Activated CD4-positive, alpha-beta T cell treated with anti-CD3 and anti-CD28 coated beads for 36 hours (primary cell): ENCODE data around the gene USP46. TPM values are rescaled to one million over a fixed set of nuclear protein-coding genes. Genes with fewer than 3 reads are reported as not detected.

Experiments used
- ATAC-seq: fragments of 200-7000 bp; cut with Tn5 transposase; one replicate; pipeline ENCODE4 v1.10.0; 2021; ENCODE audit warnings: mild to moderate bottlenecking, moderate library complexity
- CTCF ChIA-PET: fragments of 350-600 bp; sonication (Branson Sonifier 250); formaldehyde crosslinking; loops from one replicate; lab custom pipeline; 2021; ENCODE audit warnings: antibody characterized with exemption; lab: Charles Lee
- POLR2A ChIA-PET: fragments of 350-600 bp; sonication (Branson Sonifier 250); formaldehyde crosslinking; loops from one replicate; lab custom pipeline; 2021; ENCODE audit warnings: antibody characterized with exemption, inconsistent platforms; lab: Charles Lee
- DNase-seq: peaks from one replicate; pipeline ENCODE4 v3.0.0-alpha.2; 2020
- H3K27ac Mint-ChIP-seq: one replicate; pipeline ENCODE4 v1.8.0; 2021; ENCODE audit warnings: mixed read lengths
- H3K27me3 Mint-ChIP-seq: one replicate; pipeline ENCODE4 v1.8.0; 2021; ENCODE audit warnings: mixed read lengths
- H3K36me3 Mint-ChIP-seq: one replicate; pipeline ENCODE4 v1.8.0; 2021; ENCODE audit warnings: low read depth, mixed read lengths
- H3K4me1 Mint-ChIP-seq: one replicate; pipeline ENCODE4 v1.8.0; 2021; ENCODE audit warnings: mixed read lengths
- H3K4me3 Mint-ChIP-seq: one replicate; pipeline ENCODE4 v1.8.0; 2021; ENCODE audit warnings: mild to moderate bottlenecking, moderate library complexity, mixed read lengths
- H3K9me3 Mint-ChIP-seq: one replicate; pipeline ENCODE4 v1.8.0; 2021; ENCODE audit warnings: low read depth, mixed read lengths
- intact Hi-C, 2 experiments: fragments of 100-400 bp; cut with DNase I in 1 of 2; cut with micrococcal nuclease in 1 of 2; formaldehyde crosslinking; loops; one replicate each; pipeline versions ENCODE4 v1.14.2 to v1.15.1; 2022 to 2024; cut with DNase I, micrococcal nuclease
- total RNA-seq, 2 experiments: library from RNA; stranded (reverse); gene quantifications; one replicate each; pipeline ENCODE4 v1.2.3, GENCODE V29; 2021

USP46 gene
- total RNA-seq, 2 experiments from 2014 or later: 4.3 to 5.4 TPM

DNA sequence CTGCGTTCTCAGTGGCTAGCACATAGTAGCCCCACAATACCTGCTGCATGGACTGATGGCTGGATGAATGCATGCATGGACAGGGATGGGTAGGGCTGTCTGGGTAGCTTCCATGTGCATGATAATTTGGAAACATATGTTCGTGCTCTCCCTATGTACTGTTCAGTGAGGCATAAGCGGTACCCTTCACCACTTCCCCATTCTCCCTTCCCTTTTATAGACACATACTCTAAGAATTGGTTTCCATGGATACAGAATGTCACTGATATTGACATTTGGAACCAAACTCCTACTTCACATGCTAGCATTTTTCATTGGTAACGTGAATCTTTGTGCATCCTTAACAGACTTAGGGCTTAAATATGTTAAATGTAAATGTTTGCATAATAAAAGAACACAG, 20.4 kb downstream of the USP46 start:
- no peaks in the 10 kb centered on the region for H3K27me3 Mint-ChIP-seq
- POLR2A ChIA-PET: no interaction called here
- H3K36me3 Mint-ChIP-seq: no peaks in the 10 kb centered on the region
- DNase-seq (no peak), ATAC-seq (no peak)
- no peak overlapping the region for H3K27ac Mint-ChIP-seq
- intact Hi-C loops: no loop called here
- CTCF ChIA-PET: no interaction called here
- no peaks in the 10 kb centered on the region for H3K9me3 Mint-ChIP-seq
- no peak overlapping the region for H3K4me3 Mint-ChIP-seq
- H3K4me1 Mint-ChIP-seq: peaks cover 24% of the 10 kb centered on the region

DNA sequence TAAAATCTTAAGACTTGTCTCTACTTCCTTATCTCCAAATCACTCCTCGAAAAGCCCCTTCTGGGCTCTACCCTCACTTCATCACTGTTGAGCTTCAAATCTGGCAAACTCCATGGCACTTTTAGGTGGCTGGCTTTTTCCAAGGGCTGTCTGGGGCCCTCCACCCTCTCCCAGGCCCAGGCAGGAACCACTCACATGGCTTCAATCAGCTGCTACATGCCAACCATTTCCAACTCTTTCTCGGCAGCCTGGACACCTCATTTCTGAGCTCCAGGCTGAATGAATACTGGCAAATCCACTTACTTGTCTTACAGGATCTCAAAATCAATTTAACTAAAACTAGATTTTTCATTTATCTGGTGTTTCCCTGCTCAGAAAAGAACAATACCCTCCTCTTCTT, 22.0 kb downstream of the USP46 start:
- Mint-ChIP-seq H3K4me1 (peaks cover 17% of the 10 kb centered on the region), H3K27me3 (no peaks in the 10 kb centered on the region), H3K4me3 (no peak overlapping the region), H3K27ac (no peak overlapping the region), H3K9me3 (no peaks in the 10 kb centered on the region), H3K36me3 (no peaks in the 10 kb centered on the region)
- intact Hi-C loops: no loop called here
- ATAC-seq (no peak), DNase-seq (no peak)
- ChIA-PET CTCF (no interaction called here), POLR2A (interaction anchor here (0.8 kb wide), 1 partner anchor 11 kb away, joined by 3 read pairs; no protein-coding TSS in a partner anchor)

DNA sequence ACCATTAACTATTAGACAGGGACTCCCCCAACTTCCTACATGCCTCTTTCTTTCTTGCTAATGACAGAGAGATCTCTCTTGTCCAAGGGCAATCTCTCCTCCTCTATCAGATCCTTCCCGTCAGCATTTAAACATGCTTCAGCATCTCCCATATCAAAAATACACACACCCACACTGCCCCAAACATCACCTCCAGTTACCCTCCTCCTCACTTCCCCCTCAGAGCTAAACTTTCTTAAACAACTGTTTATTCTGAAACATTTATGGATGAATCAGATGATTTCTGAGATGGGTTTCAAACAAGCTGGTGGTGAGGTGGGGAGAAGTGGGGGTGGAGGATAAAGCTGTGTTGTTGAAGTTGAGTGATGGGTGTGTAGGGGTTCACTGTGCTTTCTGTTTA, 23.5 kb downstream of the USP46 start:
- H3K36me3 Mint-ChIP-seq: no peaks in the 10 kb centered on the region
- H3K27ac Mint-ChIP-seq: no peak overlapping the region
- ATAC-seq: no peak
- no peaks in the 10 kb centered on the region for H3K27me3 Mint-ChIP-seq
- no peaks in the 10 kb centered on the region for H3K9me3 Mint-ChIP-seq
- DNase-seq: no peak
- H3K4me3 Mint-ChIP-seq: no peak overlapping the region
- CTCF ChIA-PET: no interaction called here
- POLR2A ChIA-PET: no interaction called here
- intact Hi-C loops: no loop called here
- peaks cover 6% of the 10 kb centered on the region for H3K4me1 Mint-ChIP-seq

DNA sequence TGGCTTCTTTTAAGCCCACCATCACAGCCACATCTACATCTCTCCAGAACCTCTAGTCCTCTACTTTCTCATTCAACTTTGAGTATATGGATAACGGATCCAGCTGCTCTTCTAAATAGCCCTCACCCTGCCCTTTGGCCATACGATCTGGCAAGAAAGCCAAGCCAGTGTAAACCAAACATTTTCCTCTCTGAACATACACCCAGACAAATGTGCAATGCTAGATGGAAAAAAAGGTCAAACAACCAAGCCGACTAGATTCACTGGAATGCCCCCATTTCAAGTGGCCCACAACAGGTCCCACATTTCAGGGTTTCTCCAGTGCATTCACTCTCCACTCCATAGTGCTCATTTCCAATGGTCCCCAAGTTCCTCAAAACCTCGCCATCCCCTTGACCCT, 24.0 kb downstream of the USP46 start:
- no peaks in the 10 kb centered on the region for H3K27me3 Mint-ChIP-seq
- H3K36me3 Mint-ChIP-seq: no peaks in the 10 kb centered on the region
- H3K4me3 Mint-ChIP-seq: no peak overlapping the region
- intact Hi-C loops: no loop called here
- H3K4me1 Mint-ChIP-seq: peaks cover 6% of the 10 kb centered on the region
- no peak overlapping the region for H3K27ac Mint-ChIP-seq
- no peak for DNase-seq
- no peaks in the 10 kb centered on the region for H3K9me3 Mint-ChIP-seq
- CTCF ChIA-PET: interaction anchor here (1.7 kb wide), 1 partner anchor 9 kb away, joined by 3 read pairs; no protein-coding TSS in a partner anchor
- POLR2A ChIA-PET: no interaction called here
- ATAC-seq: no peak

DNA sequence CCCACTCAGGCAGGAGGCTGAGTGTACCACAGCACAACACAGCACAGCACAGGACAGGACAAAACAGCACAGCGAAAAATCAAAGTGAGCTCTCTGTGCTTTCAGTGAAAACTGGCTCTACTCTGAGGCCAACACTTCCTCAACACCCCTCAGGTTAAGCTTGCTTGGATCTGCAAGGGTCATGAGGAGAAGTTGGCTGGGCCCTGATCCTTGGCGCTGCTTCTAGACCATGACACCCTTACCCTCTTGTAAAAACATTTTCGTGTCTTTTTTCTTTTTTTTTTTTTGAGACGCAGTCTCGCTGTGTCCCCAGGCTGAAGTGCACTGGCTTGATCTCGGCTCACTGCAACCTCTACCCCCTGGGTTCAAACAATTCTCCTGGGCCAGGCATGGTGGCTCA, 25.3 kb downstream of the USP46 start:
- Mint-ChIP-seq H3K36me3 (no peaks in the 10 kb centered on the region), H3K4me3 (no peak overlapping the region), H3K27ac (no peak overlapping the region), H3K27me3 (no peaks in the 10 kb centered on the region), H3K9me3 (no peaks in the 10 kb centered on the region), H3K4me1 (peaks cover 6% of the 10 kb centered on the region)
- CTCF ChIA-PET: interaction anchor here (1.7 kb wide), 1 partner anchor 8 kb away, joined by 3 read pairs; no protein-coding TSS in a partner anchor
- intact Hi-C loops: no loop called here
- no peak for DNase-seq
- ATAC-seq: no peak
- POLR2A ChIA-PET: no interaction called here

DNA sequence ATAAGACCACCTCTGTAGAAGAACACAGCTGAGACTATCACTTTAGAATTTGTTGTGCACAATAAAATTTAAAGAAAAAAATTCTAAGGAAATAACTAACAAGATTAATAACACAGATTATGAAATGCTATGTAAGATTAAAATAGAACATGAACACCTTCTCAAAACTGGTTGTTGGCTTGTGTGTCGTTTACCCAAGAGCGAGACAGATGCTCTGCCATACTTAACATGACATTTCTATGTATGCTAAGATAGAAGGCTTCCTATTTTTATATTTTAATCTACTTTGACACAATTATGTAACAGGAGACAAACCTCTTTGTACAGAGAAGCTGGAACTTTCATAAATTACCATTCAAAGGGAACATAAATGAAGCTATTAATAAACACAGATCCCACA, 30.1 kb downstream of the USP46 start:
- Mint-ChIP-seq H3K4me1 (no peaks in the 10 kb centered on the region), H3K27ac (no peak overlapping the region), H3K27me3 (no peaks in the 10 kb centered on the region), H3K36me3 (peaks cover 3% of the 10 kb centered on the region), H3K9me3 (no peaks in the 10 kb centered on the region), H3K4me3 (no peak overlapping the region)
- CTCF ChIA-PET: no interaction called here
- ATAC-seq (no peak), DNase-seq (no peak)
- POLR2A ChIA-PET: no interaction called here
- intact Hi-C loops: no loop called here

DNA sequence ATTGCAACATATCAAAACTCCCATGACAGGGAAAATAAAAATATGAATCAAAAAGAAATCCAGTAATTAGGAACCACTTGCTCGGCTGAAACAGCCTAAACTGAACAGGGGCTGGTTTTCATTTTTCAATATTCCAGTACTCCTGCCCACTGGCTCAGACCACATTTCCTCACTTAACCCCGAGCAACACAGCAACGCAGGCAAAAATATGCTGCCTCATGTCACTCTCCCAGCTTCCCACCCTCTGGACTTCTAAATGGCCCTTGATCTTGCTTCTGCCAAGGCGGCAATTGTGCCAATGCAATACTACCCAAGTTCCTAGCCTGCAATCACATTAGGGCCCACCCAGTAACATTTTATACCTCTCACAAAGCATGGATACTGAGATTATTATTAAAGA, 30.6 kb downstream of the USP46 start:
- Mint-ChIP-seq H3K4me3 (no peak overlapping the region), H3K27ac (no peak overlapping the region), H3K9me3 (no peaks in the 10 kb centered on the region), H3K27me3 (no peaks in the 10 kb centered on the region), H3K4me1 (no peaks in the 10 kb centered on the region), H3K36me3 (peaks cover 4% of the 10 kb centered on the region)
- POLR2A ChIA-PET: no interaction called here
- DNase-seq (no peak), ATAC-seq (no peak)
- intact Hi-C loops: no loop called here
- CTCF ChIA-PET: no interaction called here

DNA sequence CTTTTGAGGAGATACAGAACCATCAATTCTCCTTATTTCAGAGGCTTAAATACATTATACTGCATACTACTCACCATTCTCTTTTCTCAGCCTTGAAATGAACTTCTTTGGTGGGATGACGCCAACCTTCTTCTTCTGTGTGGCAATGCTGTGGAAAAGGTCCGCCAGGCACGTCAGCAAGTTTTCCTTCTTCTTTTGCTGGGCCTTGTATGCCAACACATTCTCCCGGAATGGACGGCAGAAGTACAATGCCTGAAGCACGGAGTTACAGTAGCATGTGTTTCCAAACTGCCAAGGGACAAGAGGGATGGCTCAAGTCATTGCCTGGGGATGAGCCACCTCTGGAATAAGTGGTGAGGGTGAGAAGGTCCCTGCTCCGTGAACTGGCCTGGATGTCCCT, 31.2 kb downstream of the USP46 start:
- Mint-ChIP-seq H3K4me3 (no peak overlapping the region), H3K9me3 (no peaks in the 10 kb centered on the region), H3K36me3 (peaks cover 4% of the 10 kb centered on the region), H3K4me1 (no peaks in the 10 kb centered on the region), H3K27ac (no peak overlapping the region), H3K27me3 (no peaks in the 10 kb centered on the region)
- ChIA-PET POLR2A (no interaction called here), CTCF (no interaction called here)
- intact Hi-C loops: no loop called here
- ATAC-seq: no peak
- DNase-seq: no peak

DNA sequence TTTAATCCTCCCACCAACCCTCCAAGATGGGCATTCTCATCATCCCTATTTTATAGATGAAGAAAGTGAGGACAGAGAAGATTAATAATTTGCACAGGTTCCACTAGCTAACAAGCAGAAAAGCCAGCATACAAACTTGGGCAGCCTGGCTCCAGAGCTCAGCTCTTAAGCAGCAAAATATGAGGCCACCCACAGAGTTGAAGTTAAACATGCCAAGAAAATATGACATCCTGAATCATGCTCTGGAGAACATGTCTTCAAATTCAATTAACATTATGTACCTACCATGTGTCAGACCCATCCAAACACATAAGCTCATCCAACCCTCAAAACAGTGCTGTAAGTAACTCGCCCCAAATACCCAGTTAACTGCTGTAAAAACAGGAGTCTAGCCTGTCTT, 33.9 kb downstream of the USP46 start:
- H3K27ac Mint-ChIP-seq: no peak overlapping the region
- intact Hi-C loops: no loop called here
- ATAC-seq (no peak), DNase-seq (no peak)
- H3K36me3 Mint-ChIP-seq: peaks cover 4% of the 10 kb centered on the region
- CTCF ChIA-PET: no interaction called here
- POLR2A ChIA-PET: no interaction called here
- no peaks in the 10 kb centered on the region for H3K9me3 Mint-ChIP-seq
- H3K27me3 Mint-ChIP-seq: no peaks in the 10 kb centered on the region
- no peak overlapping the region for H3K4me3 Mint-ChIP-seq
- H3K4me1 Mint-ChIP-seq: no peaks in the 10 kb centered on the region

DNA sequence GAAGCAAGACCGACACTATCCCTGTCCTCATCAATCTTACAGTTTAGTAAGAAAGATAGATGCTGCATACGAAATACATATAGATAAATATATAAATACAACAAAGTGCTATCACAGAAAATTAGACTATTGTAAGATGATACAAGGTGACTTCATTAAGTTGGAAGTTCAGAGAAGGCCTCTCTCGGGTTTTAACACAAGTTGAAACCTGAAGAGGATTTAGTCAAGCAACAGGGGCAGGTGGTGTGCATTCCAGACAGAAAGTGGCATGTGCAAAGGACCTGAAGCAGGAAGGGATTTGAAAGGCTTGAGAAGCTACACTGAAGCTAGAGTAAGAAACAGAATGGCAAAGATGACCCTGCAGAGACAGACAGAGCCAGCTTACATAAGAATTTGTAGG, 36.5 kb downstream of the USP46 start:
- Mint-ChIP-seq H3K4me1 (peaks cover 2% of the 10 kb centered on the region), H3K36me3 (peaks cover 4% of the 10 kb centered on the region), H3K27ac (no peak overlapping the region), H3K4me3 (no peak overlapping the region), H3K9me3 (no peaks in the 10 kb centered on the region), H3K27me3 (no peaks in the 10 kb centered on the region)
- DNase-seq (no peak), ATAC-seq (no peak)
- intact Hi-C loops: no loop called here
- ChIA-PET POLR2A (no interaction called here), CTCF (no interaction called here)

DNA sequence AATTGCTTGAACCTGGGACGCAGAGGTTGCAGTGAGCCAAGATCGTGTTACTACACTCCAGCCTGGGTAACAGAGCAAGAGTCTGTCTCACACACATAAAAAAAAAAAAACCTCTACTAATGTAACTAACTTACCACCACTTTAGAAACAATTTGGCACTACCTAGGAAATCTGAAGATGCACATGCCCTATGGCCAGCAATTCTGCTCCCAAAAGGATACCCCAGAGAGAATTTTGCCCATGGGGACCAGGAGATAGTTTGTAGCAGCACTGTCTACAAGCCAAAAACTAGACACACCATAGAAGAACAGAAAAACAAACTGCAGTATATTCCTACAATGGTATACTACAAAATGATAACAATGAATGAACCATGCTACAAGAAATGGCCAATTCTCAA, 37.5 kb downstream of the USP46 start:
- no peak for DNase-seq
- Mint-ChIP-seq H3K36me3 (peaks cover 4% of the 10 kb centered on the region), H3K4me1 (peaks cover 6% of the 10 kb centered on the region), H3K4me3 (no peak overlapping the region), H3K9me3 (no peaks in the 10 kb centered on the region), H3K27ac (no peak overlapping the region), H3K27me3 (no peaks in the 10 kb centered on the region)
- intact Hi-C loops: no loop called here
- no peak for ATAC-seq
- ChIA-PET POLR2A (no interaction called here), CTCF (no interaction called here)

DNA sequence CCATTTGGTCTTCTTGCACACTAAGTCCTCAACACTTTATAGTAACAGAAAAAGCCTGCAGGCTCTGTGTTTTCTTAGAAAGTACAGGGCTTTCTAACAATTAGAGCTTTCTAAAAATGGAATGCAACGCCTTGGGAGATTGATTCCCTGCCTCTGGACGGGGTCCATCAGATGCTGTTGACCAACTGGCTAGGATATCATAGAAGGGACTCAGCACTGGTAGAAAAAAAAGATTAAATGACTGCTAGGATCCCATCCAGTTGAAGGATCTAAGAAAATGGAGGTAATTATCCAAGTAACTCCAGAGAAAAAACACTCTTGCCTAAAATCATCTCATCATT, 39.5 kb downstream of the USP46 start:
- H3K36me3 Mint-ChIP-seq: peaks cover 4% of the 10 kb centered on the region
- H3K9me3 Mint-ChIP-seq: no peaks in the 10 kb centered on the region
- no peak overlapping the region for H3K4me3 Mint-ChIP-seq
- intact Hi-C loops: no loop called here
- no peaks in the 10 kb centered on the region for H3K27me3 Mint-ChIP-seq
- ChIA-PET CTCF (no interaction called here), POLR2A (no interaction called here)
- DNase-seq: no peak
- ATAC-seq: no peak
- H3K4me1 Mint-ChIP-seq: peaks cover 6% of the 10 kb centered on the region
- H3K27ac Mint-ChIP-seq: no peak overlapping the region
